HG03060 (cell line): Measurements from ENCODE around the gene IGFBP7.

Source experiments
- ATAC-seq: cut with Tn5 transposase; IDR thresholded peaks from one replicate; pipeline ENCODE4 v1.9.1; 2021; ENCODE audit warnings: low read depth, moderate number of reproducible peaks; ENCODE audit not compliant: unreplicated experiment

IGFBP7 gene

GRCh38 chr4:57131849-57132742, 21.9 kb upstream of the IGFBP7 start:
- ATAC-seq, result no peak

- ATAC-seq, result no peak
Observed at GRCh38 chr4:57129477-57129876, 19.3 kb upstream of the IGFBP7 start.

- ATAC-seq, result no peak
Observed at GRCh38 chr4:57127361-57127760, 17.2 kb upstream of the IGFBP7 start.

GRCh38 chr4:57125996-57126395, 15.8 kb upstream of the IGFBP7 start:
- no peak for ATAC-seq

- ATAC-seq, result no peak
Observed at GRCh38 chr4:57124145-57124544, 14.0 kb upstream of the IGFBP7 start.

GRCh38 chr4:57122959-57123358, 12.8 kb upstream of the IGFBP7 start:
- no peak for ATAC-seq

- no peak for ATAC-seq
Observed at GRCh38 chr4:57119054-57119651, 9.0 kb upstream of the IGFBP7 start.

- no peak for ATAC-seq
Observed at GRCh38 chr4:57117491-57117890, 7.3 kb upstream of the IGFBP7 start.

GRCh38 chr4:57116245-57116644, 6.1 kb upstream of the IGFBP7 start:
- no peak for ATAC-seq

- ATAC-seq, result no peak
Observed at GRCh38 chr4:57114973-57115372, 4.8 kb upstream of the IGFBP7 start.

- no peak for ATAC-seq
Observed at GRCh38 chr4:57113870-57114269, 3.7 kb upstream of the IGFBP7 start.

GRCh38 chr4:57110640-57111511, 691 bp upstream of the IGFBP7 start:
- ATAC-seq, result no peak

GRCh38 chr4:57109411-57109846, 756 bp downstream of the IGFBP7 start:
- ATAC-seq, result no peak

GRCh38 chr4:57106181-57106580, 4.0 kb downstream of the IGFBP7 start:
- ATAC-seq, result no peak

- ATAC-seq, result no peak
Observed at GRCh38 chr4:57104706-57105560, 5.3 kb downstream of the IGFBP7 start.

GRCh38 chr4:57103051-57103450, 7.1 kb downstream of the IGFBP7 start:
- ATAC-seq, result no peak

GRCh38 chr4:57102050-57102624, 8.0 kb downstream of the IGFBP7 start:
- no peak for ATAC-seq

- no peak for ATAC-seq
Observed at GRCh38 chr4:57100979-57101651, 9.1 kb downstream of the IGFBP7 start.

GRCh38 chr4:57099363-57099762, 10.8 kb downstream of the IGFBP7 start:
- ATAC-seq, result no peak
